ENCODE data around the gene CCND3. TPM values are rescaled to one million over a fixed set of nuclear protein-coding genes. Genes with fewer than 3 reads are reported as not detected.

CCND3 gene
- total and polyA plus RNA-seq, 2 of the 8 experiments (the other 6 are each of a cell fraction or from before 2014, with no cell fraction given): 30.6 to 32.9 TPM

DNA sequence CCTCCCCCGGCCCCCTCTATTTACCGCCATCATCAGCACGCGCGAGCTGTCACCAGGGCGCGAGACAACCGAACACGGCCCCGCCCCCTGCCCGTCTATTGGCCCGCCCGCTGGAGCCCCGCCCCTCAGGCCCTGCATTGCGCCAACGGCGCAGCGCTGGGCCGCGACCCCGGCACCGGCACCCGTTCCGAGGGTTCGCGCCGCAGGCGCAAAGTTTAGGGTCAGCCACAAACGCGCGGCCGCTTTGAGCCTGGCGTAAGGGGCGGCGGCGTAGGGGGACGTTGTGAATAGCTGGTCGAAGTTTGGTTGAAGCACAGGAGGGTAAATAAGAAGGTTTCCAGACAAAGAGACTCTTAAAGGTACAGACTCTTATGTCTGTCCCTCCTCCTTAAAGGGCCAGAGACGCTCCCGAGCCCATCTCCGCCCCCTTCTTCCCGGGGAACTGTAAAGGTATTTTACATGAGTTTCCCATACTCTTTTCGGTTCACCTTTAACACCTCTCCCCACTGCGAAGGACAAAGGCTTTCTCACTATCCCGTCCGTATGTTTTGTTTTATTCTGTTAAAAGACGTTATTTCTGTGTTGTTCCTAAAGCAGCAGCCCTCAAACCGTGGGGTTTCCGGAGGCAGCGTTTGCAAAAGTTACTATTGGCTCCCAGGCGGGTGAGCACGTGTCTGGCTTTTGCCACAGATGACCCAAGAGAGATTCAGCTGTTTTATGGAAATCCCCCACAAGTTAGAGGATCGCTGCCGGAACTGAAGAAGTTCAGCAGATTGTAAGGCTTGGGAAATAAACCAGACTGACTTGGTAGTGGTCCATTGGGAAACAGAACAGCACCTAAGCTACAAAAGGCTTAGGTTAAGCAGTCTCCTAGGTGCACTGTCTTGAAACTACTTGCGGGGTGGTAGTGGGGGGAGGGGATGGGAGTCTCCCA is 46.0 kb downstream of the CCND3 start, which contains the start of gene USP49 (continued):
- TF ChIP-seq, protein P1, sequence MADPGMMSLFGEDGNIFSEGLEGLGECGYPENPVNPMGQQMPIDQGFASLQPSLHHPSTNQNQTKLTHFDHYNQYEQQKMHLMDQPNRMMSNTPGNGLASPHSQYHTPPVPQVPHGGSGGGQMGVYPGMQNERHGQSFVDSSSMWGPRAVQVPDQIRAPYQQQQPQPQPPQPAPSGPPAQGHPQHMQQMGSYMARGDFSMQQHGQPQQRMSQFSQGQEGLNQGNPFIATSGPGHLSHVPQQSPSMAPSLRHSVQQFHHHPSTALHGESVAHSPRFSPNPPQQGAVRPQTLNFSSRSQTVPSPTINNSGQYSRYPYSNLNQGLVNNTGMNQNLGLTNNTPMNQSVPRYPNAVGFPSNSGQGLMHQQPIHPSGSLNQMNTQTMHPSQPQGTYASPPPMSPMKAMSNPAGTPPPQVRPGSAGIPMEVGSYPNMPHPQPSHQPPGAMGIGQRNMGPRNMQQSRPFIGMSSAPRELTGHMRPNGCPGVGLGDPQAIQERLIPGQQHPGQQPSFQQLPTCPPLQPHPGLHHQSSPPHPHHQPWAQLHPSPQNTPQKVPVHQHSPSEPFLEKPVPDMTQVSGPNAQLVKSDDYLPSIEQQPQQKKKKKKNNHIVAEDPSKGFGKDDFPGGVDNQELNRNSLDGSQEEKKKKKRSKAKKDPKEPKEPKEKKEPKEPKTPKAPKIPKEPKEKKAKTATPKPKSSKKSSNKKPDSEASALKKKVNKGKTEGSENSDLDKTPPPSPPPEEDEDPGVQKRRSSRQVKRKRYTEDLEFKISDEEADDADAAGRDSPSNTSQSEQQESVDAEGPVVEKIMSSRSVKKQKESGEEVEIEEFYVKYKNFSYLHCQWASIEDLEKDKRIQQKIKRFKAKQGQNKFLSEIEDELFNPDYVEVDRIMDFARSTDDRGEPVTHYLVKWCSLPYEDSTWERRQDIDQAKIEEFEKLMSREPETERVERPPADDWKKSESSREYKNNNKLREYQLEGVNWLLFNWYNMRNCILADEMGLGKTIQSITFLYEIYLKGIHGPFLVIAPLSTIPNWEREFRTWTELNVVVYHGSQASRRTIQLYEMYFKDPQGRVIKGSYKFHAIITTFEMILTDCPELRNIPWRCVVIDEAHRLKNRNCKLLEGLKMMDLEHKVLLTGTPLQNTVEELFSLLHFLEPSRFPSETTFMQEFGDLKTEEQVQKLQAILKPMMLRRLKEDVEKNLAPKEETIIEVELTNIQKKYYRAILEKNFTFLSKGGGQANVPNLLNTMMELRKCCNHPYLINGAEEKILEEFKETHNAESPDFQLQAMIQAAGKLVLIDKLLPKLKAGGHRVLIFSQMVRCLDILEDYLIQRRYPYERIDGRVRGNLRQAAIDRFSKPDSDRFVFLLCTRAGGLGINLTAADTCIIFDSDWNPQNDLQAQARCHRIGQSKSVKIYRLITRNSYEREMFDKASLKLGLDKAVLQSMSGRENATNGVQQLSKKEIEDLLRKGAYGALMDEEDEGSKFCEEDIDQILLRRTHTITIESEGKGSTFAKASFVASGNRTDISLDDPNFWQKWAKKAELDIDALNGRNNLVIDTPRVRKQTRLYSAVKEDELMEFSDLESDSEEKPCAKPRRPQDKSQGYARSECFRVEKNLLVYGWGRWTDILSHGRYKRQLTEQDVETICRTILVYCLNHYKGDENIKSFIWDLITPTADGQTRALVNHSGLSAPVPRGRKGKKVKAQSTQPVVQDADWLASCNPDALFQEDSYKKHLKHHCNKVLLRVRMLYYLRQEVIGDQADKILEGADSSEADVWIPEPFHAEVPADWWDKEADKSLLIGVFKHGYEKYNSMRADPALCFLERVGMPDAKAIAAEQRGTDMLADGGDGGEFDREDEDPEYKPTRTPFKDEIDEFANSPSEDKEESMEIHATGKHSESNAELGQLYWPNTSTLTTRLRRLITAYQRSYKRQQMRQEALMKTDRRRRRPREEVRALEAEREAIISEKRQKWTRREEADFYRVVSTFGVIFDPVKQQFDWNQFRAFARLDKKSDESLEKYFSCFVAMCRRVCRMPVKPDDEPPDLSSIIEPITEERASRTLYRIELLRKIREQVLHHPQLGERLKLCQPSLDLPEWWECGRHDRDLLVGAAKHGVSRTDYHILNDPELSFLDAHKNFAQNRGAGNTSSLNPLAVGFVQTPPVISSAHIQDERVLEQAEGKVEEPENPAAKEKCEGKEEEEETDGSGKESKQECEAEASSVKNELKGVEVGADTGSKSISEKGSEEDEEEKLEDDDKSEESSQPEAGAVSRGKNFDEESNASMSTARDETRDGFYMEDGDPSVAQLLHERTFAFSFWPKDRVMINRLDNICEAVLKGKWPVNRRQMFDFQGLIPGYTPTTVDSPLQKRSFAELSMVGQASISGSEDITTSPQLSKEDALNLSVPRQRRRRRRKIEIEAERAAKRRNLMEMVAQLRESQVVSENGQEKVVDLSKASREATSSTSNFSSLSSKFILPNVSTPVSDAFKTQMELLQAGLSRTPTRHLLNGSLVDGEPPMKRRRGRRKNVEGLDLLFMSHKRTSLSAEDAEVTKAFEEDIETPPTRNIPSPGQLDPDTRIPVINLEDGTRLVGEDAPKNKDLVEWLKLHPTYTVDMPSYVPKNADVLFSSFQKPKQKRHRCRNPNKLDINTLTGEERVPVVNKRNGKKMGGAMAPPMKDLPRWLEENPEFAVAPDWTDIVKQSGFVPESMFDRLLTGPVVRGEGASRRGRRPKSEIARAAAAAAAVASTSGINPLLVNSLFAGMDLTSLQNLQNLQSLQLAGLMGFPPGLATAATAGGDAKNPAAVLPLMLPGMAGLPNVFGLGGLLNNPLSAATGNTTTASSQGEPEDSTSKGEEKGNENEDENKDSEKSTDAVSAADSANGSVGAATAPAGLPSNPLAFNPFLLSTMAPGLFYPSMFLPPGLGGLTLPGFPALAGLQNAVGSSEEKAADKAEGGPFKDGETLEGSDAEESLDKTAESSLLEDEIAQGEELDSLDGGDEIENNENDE (IDR thresholded peaks at IDR 0.05; ENCODE audit: insufficient replicate concordance, low read length): no peak
- no peak for TF ChIP-seq RAD21 (IDR thresholded peaks at IDR 0.05 in 1 of 2, conservative IDR thresholded peaks at IDR 0.05 in 1 of 2; ENCODE audit: low read depth in 2 of 2, low read length in 2 of 2)
- no peak for TF ChIP-seq SP4 (IDR thresholded peaks at IDR 0.05; ENCODE audit: low read length)
- TF ChIP-seq CTCF (IDR thresholded peaks at IDR 0.05; ENCODE audit: control extremely low read depth in 1 of 3, insufficient read depth in 1 of 3, low read depth in 1 of 3, low read length in 3 of 3): no peak
- TF ChIP-seq EZH2 (IDR thresholded peaks at IDR 0.05; ENCODE audit: low read depth, low read length, severe bottlenecking): no peak

Data from H1 (cell line).